Activated gamma-delta T cell treated with anti-CD3 and anti-CD28 coated beads, Interleukin-2, amount 50 U/mL, for 16 hours (primary cell): ENCODE data around the gene TBX21.
"Not testable (repeated sequence)": the region's sequence is repeated elsewhere in the genome, so short reads cannot be mapped to it uniquely, and the experiment has no call there.

Experiments
- DNase-seq: peaks from one replicate; pipeline ENCODE4 v3.0.0-alpha.2; 2020; ENCODE audit warnings: low read depth

The TBX21 gene

GRCh38 chr17:47732399-47733046 lies 513 bp upstream of the TBX21 start:
- no peak for DNase-seq

GRCh38 chr17:47733674-47734410 lies 806 bp downstream of the TBX21 start:
- DNase-seq = no peak

- no peak for DNase-seq
These were observed 2.1 kb downstream of the TBX21 start for GRCh38 chr17:47735139-47735464.

- no peak for DNase-seq
These were observed 2.5 kb downstream of the TBX21 start for GRCh38 chr17:47735536-47736011.

- DNase-seq = no peak
These were observed 3.8 kb downstream of the TBX21 start for GRCh38 chr17:47736501-47737495.

GRCh38 chr17:47738178-47738577 lies 5.1 kb downstream of the TBX21 start:
- DNase-seq = no peak

- no peak for DNase-seq
These were observed 6.1 kb downstream of the TBX21 start for GRCh38 chr17:47739150-47739549.

- DNase-seq = not testable (repeated sequence)
These were observed 6.9 kb downstream of the TBX21 start for GRCh38 chr17:47739945-47740344.

GRCh38 chr17:47741109-47741792 lies 8.2 kb downstream of the TBX21 start:
- no peak for DNase-seq

GRCh38 chr17:47741793-47742145 lies 8.7 kb downstream of the TBX21 start:
- DNase-seq = no peak

- DNase-seq = no peak
These were observed 9.5 kb downstream of the TBX21 start for GRCh38 chr17:47742319-47743181.

- no peak for DNase-seq
These were observed 11.4 kb downstream of the TBX21 start for GRCh38 chr17:47744168-47745036.

- no peak for DNase-seq
These were observed 12.0 kb downstream of the TBX21 start for GRCh38 chr17:47745037-47745380.

- DNase-seq = no peak
These were observed 18.4 kb downstream of the TBX21 start for GRCh38 chr17:47751471-47751870.

- DNase-seq = no peak
These were observed 24.4 kb downstream of the TBX21 start for GRCh38 chr17:47757386-47757785.

- no peak for DNase-seq
These were observed 27.5 kb downstream of the TBX21 start for GRCh38 chr17:47760409-47761140.

GRCh38 chr17:47762728-47763127 lies 29.7 kb downstream of the TBX21 start:
- DNase-seq = no peak

GRCh38 chr17:47763913-47764582 lies 31.0 kb downstream of the TBX21 start:
- DNase-seq = no peak

GRCh38 chr17:47773649-47774048 lies 40.6 kb downstream of the TBX21 start:
- DNase-seq = not testable (repeated sequence)
